HG03039 (cell line): ENCODE data around the gene SH3BP2.

Source experiments
- ATAC-seq: cut with Tn5 transposase; IDR thresholded peaks from one replicate; pipeline ENCODE4 v1.9.1; 2021; ENCODE audit warnings: mild to moderate bottlenecking, moderate library complexity; ENCODE audit not compliant: unreplicated experiment

SH3BP2 gene, protein sequence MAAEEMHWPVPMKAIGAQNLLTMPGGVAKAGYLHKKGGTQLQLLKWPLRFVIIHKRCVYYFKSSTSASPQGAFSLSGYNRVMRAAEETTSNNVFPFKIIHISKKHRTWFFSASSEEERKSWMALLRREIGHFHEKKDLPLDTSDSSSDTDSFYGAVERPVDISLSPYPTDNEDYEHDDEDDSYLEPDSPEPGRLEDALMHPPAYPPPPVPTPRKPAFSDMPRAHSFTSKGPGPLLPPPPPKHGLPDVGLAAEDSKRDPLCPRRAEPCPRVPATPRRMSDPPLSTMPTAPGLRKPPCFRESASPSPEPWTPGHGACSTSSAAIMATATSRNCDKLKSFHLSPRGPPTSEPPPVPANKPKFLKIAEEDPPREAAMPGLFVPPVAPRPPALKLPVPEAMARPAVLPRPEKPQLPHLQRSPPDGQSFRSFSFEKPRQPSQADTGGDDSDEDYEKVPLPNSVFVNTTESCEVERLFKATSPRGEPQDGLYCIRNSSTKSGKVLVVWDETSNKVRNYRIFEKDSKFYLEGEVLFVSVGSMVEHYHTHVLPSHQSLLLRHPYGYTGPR

DNA sequence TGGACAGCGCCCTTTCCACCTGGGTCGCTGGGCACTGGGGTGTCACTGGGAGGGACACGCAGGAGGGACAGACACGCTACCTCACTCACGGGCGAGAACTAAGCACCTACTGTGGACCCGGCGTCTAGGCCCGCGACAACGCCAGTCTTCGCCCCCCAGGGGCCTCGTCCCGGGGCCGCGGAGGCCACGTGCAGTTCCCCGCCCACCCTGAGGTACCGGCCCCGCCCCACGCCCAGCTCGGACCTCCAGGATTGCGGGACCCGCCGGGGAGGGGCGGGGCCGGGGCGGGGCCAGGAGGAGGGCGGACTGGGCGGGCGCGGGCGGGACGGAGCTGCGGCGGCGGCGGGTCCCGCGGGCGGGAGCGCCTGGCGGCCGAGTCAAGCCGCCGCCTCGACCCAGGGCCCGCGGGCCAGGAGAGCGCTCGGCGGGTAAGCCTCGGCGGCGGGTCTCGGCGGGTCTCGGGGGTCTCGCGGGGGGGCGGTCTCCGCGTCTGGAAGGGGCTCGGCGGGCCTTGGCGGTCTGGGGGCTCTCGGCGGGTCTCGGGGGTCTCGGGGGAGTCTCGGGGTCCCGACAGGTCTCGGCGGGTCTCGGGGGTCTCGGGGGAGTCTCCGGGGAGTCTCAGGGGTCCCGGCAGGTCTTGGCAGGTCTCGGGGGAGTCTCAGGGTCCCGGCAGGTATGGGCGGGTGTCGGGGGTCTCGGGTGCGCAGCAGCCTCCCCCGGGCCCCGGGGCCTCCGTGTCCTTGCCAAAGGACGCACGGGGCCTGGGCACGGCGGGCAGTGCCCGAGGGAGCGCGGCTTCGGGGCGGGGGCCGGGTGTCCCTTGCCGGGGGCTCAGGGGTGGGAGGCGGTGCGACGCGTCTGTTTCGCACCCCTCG is at the start of gene SH3BP2:
SH3BP2 (plus strand) TSS at position 375 of the 875 bp plus-strand sequence. CDS start 27,533 bp downstream, outside the sequence.
- no peak for ATAC-seq

DNA sequence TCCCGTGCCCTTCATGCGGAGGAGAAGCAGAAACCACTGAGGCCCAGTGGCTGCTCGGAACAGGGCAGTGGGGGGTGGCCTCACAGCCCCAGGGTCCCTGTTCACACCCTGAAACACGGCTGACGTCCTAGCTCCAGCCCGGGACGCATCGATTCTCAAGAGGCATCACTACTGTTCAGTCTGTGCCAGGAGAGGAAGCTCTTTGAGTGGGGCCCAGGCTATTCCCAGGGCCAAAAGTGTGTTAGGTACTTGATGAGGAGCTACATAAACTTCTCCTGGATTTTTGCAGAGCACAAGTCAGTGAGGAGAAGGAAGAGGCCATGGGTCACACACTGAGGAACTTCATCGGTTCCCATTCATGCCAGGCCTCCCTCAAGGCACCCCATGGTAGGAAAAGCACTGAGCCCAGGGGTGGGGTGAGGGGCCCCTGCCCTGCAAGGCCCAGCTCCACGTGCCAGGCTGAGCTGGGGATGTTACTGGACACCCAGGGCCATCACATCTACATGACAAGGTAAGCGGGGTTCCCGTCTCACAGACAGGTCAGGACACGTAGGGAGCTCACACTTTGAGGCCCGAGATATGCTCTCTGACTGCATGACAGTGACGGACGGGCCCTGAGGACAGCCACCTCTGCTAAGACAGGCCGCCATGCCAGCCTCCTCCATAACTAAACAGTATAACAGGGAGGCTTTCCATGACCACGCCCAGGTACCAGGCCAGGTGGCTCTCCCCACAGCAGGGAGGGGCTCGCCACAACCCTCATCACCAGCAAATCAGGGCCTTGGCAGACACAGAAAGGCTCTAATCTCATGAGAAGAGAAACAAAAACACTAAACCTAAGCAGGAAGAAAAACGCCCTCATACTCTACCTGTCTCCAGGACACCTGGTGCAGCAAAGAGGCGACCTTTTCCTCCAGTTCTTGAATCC is 49.1 kb upstream of the SH3BP2 start:
- no peak for ATAC-seq

DNA sequence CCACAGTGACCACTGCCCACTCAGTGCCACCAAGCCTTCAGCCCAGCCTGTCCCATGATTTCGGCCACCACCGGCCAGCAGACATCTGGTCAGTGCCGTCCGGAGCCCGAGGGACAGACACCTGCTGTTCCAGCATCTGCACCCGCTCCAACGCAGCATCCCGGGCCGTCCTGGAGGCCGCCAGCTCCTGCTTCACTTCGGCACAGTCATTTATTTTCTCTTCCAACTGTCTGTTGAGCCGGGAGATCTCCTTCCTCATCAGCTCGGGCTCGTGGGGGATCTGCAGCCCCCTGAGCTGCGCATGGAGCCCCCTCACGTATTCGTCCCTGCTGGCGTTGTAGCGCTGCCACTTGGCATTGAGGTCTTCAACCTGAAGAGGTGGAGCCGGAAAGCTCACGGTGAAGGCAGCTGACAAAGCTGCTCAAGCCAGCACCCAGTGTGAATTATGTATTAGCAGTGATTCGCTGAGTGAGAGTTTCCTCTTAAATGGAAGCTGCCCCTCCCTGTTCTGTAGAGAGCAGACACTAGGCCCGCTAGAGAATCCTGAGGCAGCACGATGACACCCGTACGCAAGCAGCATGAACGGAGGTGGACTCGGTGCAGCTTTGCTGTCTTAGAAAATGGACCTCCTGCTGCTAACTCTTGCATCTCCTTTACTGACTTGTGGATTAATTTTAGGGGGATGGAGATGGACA is 48.2 kb upstream of the SH3BP2 start:
- ATAC-seq, result no peak

DNA sequence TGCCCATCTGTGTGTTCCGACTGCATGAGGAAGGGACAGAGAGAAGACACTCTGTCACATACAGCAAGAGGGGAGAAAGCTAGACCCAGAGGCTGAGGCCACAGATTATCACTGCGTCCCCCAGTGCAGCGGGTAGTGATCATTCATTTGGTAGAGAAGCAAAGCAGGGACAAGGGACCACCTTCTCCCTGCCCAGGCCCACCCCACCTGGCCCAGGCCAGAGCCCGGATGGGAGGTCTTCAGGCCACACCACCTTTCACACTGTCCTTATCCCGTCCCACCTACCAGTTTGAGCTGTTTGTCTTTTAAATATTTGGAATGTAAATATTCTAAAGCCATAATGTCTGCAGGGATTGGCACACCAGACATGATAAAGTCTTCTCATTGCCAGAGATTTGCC is 47.4 kb upstream of the SH3BP2 start:
- ATAC-seq, result no peak

DNA sequence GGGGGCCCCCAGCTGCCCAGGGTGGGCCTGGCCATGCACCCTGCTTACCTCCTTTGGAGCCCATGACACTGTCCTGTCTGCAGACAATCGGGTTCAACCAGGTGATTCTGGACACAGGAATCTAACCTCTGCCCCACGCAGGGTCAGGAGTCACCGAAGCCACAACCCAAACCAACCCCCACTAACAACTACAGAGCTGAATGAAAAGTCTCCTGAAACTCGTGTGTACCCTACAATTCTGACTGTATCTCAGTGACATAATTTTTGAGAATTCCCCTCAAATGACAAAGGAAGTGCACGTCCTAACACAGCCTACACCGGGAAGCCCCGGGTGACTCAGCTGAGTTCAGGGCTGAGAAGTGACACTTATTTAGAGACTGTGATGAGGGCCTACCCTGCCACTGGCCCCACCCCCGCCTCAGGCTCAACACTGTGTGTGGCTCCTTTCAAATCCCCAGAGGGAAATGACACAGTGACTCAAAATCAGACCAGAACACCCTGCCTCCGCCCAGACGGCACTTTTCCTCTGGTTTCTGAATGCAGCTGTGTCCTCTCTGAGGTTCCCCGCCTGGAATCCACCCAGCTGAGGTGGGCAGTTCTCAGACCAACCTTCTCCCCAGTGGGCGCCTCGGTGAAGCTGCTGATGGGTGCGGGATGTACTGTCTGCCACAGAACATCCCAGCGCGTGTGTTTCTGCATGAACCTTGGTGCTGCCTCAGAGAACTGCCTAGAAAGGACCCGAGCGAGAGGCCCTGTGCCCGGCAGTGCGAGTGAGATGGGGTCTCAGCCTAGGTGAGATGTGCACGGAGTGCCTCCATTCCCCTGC is 46.7 kb upstream of the SH3BP2 start:
- peak; percentile 85 for ATAC-seq

GRCh38 chr4:2746891-2747695 is 45.8 kb upstream of the SH3BP2 start:
- no peak for ATAC-seq

DNA sequence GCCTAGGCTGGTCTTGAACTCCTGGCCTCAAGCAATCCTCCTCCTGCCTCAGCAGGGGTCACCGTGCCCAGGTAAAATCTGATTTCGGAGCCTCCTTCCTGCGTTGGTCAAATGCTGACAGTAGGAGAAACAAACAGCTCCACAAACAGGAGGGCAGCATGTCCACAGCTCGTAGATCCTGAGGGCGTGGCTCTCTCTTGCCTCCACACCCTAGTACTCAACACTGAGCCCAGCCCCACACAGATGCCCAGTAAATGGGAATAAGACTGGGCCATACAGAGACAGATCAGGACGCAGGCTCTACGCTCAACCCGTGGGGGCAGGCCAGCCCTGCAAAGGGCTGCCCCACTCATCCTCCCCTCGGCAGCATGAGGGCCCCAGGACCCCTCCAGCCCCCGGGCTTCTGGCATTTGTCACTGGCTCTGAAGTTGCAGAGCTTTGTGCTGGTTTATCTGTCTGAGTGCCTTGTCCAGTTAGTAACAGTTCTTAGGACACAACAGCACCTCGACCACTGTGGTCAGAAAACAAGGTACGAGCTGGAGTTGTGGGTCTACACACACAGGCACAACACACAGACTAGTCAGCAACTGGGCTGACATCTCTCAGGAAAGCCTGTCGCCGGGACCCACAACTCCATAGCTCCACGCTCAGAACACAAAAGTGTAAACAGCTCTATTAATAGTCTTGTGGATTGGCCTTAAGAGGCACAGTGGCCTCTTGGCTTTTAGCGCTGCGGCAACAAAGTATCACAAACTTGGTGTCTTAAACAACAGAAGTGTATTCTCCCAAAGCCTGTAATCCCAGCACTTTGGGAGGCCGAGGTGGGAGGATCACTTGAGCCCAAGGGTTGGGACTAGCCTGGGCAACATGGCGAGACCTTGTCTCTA is 41.9 kb upstream of the SH3BP2 start:
- no peak for ATAC-seq

GRCh38 chr4:2753436-2753835 is 39.4 kb upstream of the SH3BP2 start:
- ATAC-seq, result no peak

GRCh38 chr4:2754848-2755819 is 37.8 kb upstream of the SH3BP2 start:
- no peak for ATAC-seq

GRCh38 chr4:2755821-2756690 is 36.8 kb upstream of the SH3BP2 start, which contains the start of gene TNIP2:
TNIP2 (minus strand) TSS chr4:2756336; CDS start chr4:2756289, 47 bp downstream.
- ATAC-seq, result peak; percentile 51

DNA sequence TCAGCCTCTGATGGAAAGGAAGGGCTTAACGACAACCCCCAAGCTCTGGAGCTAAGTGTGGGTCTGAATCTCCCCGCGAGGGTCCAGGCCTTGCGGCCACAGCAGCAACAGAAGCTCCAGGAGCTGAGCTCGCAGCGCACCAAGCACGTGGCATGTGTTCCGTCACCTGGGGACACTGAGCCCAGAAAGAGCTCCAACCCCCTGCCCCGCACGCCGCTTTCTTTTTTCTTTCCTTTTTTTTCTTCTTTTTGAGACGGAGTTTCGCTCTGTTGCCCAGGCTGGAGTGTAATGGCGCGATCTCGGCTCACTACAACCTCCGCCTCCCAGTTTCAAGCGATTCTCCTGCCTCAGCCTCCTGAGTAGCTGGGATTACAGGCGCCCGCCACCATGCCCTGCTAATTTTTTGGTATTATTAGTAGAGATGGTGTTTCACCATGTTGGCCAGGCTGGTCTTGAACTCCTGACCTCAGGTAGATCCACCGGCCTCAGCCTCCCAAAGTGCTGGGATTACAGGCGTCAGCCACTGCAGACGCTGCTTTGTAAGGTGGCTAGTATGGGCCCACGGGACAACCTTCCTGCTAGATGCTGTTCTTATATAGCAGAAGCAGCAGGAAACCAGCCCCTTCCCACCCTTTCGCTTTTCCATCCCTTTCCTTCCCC is 36.1 kb upstream of the SH3BP2 start:
- ATAC-seq, result no peak

DNA sequence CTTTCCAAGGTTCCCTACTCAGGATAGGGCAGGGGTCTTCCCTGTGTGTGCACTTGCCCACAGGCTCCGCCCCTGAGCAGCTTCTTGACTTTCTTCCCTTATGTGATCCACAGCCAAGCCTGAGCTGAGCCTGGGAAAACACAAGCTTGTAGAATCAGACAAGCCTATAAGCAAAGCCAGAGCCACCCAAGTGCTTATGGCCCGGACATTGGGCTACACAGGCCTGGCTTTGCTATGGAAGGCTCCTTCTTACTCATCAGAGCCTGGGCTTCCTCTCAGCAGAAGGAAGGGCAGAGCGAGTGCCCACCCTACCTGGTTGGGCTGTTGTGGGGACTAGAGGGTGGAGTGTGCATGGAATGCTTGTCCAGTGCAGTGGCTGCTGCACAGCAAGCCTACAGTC is 35.5 kb upstream of the SH3BP2 start:
- no peak for ATAC-seq

DNA sequence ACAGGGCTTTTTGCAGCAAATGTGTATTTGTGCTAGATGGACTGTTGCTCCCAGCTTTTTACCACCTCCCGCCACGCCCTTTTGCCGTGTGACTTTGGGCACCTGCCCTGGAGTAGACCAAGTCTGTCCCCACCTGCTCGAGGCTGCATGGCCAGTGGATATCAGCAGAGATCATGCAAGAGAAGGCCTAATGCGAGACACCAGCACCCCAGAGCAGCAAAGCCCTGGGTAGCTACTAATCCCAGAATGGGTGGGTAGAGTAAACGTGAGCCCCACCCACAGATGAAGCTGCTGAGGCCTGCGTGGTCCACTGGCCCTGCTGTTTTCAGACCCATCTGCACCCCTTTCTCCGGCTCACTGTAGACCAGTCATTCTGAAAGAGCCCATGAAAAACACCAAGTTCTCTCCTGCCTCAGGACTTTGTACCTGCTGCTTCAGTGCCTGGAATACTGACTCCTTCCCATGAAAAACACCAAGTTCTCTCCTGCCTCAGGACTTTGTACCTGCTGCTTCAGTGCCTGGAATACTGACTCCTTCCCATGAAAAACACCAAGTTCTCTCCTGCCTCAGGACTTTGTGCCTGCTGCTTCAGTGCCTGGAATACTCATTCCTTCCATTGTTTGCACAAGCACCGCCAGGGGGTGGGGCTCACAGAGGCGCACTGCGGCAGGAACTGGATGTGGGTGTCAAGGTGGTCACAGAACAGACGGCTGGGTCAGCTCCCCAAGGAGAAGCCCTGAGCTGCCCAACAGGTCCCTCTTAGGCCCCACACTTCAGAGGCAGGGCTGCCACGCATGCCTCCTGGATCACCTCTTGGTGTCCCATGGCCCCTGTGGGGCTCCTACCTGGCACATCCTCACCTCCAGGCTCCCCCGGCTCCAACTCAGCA is 31.6 kb upstream of the SH3BP2 start:
- no peak for ATAC-seq

- no peak for ATAC-seq
These were observed 30.8 kb upstream of the SH3BP2 start for GRCh38 chr4:2762048-2762447.
